ENCODE data around the gene KCNJ1.
A peak's percentile ranks its signal among the peaks of the same experiment; 100 is the strongest.

Gene KCNJ1

GRCh38 chr11:128888034-128888985, 21.2 kb upstream of the KCNJ1 start:
- no peak for DNase-seq (ENCODE audit: low read depth, low spot score)
- H3K4me3 ChIP-seq (ENCODE audit: low read length) = no peak overlapping the region

GRCh38 chr11:128886406-128887124, 19.5 kb upstream of the KCNJ1 start:
- peak; percentile 57 for DNase-seq (ENCODE audit: low read depth, low spot score)
- no peak overlapping the region for H3K4me3 ChIP-seq (ENCODE audit: low read length)

- H3K4me3 ChIP-seq (ENCODE audit: low read length) = no peak overlapping the region
- peak; percentile 64 for DNase-seq (ENCODE audit: low read depth, low spot score)
Observed at GRCh38 chr11:128884703-128885338, 17.7 kb upstream of the KCNJ1 start.

- no peak for DNase-seq (ENCODE audit: low read depth, low spot score)
- H3K4me3 ChIP-seq (ENCODE audit: low read length) = no peak overlapping the region
Observed at GRCh38 chr11:128884054-128884453, 17.0 kb upstream of the KCNJ1 start.

- DNase-seq (ENCODE audit: low read depth, low spot score) = no peak
- no peak overlapping the region for H3K4me3 ChIP-seq (ENCODE audit: low read length)
Observed at GRCh38 chr11:128882451-128882850, 15.4 kb upstream of the KCNJ1 start.

- H3K4me3 ChIP-seq (ENCODE audit: low read length) = no peak overlapping the region
- DNase-seq (ENCODE audit: low read depth, low spot score) = no peak
Observed at GRCh38 chr11:128881221-128881620, 14.1 kb upstream of the KCNJ1 start.

- DNase-seq (ENCODE audit: low read depth, low spot score) = no peak
- no peak overlapping the region for H3K4me3 ChIP-seq (ENCODE audit: low read length)
Observed at GRCh38 chr11:128879817-128880216, 12.7 kb upstream of the KCNJ1 start.

GRCh38 chr11:128878455-128878854, 11.4 kb upstream of the KCNJ1 start:
- no peak overlapping the region for H3K4me3 ChIP-seq (ENCODE audit: low read length)
- no peak for DNase-seq (ENCODE audit: low read depth, low spot score)

- no peak for DNase-seq (ENCODE audit: low read depth, low spot score)
Observed at GRCh38 chr11:128877726-128878125, 10.6 kb upstream of the KCNJ1 start.

GRCh38 chr11:128876133-128876650, 9.1 kb upstream of the KCNJ1 start:
- no peak overlapping the region for H3K4me3 ChIP-seq (ENCODE audit: low read length)
- DNase-seq (ENCODE audit: low read depth, low spot score) = no peak

More at GRCh38 chr11:128877726-128878125, 10.6 kb upstream of the KCNJ1 start:
- H3K4me3 ChIP-seq (ENCODE audit: low read length) = no peak overlapping the region

GRCh38 chr11:128874427-128874826, 7.3 kb upstream of the KCNJ1 start:
- no peak for DNase-seq (ENCODE audit: low read depth, low spot score)

GRCh38 chr11:128872594-128872993, 5.5 kb upstream of the KCNJ1 start:
- H3K4me3 ChIP-seq (ENCODE audit: low read length) = no peak overlapping the region
- no peak for DNase-seq (ENCODE audit: low read depth, low spot score)

More at GRCh38 chr11:128874427-128874826, 7.3 kb upstream of the KCNJ1 start:
- no peak overlapping the region for H3K4me3 ChIP-seq (ENCODE audit: low read length)

GRCh38 chr11:128872094-128872493, 5.0 kb upstream of the KCNJ1 start:
- no peak for DNase-seq (ENCODE audit: low read depth, low spot score)
- no peak overlapping the region for H3K4me3 ChIP-seq (ENCODE audit: low read length)

GRCh38 chr11:128871168-128871610, 4.1 kb upstream of the KCNJ1 start:
- DNase-seq (ENCODE audit: low read depth, low spot score) = no peak
- H3K4me3 ChIP-seq (ENCODE audit: low read length) = no peak overlapping the region

GRCh38 chr11:128868841-128869671, 2.0 kb upstream of the KCNJ1 start:
- no peak for DNase-seq (ENCODE audit: low read depth, low spot score)
- H3K4me3 ChIP-seq (ENCODE audit: low read length) = no peak overlapping the region

GRCh38 chr11:128865490-128865889, 1.6 kb downstream of the KCNJ1 start:
- no peak overlapping the region for H3K4me3 ChIP-seq (ENCODE audit: low read length)
- DNase-seq (ENCODE audit: low read depth, low spot score) = no peak

- no peak for DNase-seq (ENCODE audit: low read depth, low spot score)
- no peak overlapping the region for H3K4me3 ChIP-seq (ENCODE audit: low read length)
Observed at GRCh38 chr11:128862908-128863660, 4.0 kb downstream of the KCNJ1 start.

GRCh38 chr11:128862406-128862805, 4.7 kb downstream of the KCNJ1 start:
- H3K4me3 ChIP-seq (ENCODE audit: low read length) = no peak overlapping the region
- no peak for DNase-seq (ENCODE audit: low read depth, low spot score)
